ENCODE results near the gene DPF1. TPM values are rescaled to one million over a fixed set of nuclear protein-coding genes. Genes with fewer than 3 reads are reported as not detected.
"Not testable (repeated sequence)": the region's sequence is repeated elsewhere in the genome, so short reads cannot be mapped to it uniquely, and the experiment has no call there.

The DPF1 gene
- total and polyA plus RNA-seq, 2 donors from 2014 or later = not detected

GRCh38 chr19:38263689-38264485, 39.9 kb upstream of the DPF1 start:
- no peak for TF ChIP-seq CTCF (IDR thresholded peaks at IDR 0.05; ENCODE audit: borderline replicate concordance, extremely low read depth, insufficient read depth)
- Histone ChIP-seq H3K27ac (ENCODE audit: low read depth in 2 of 2, low read length in 2 of 2) (peak overlapping the region; percentile 94 to 96), H3K4me3 (ENCODE audit: low read length in 3 of 3) (peak overlapping the region; percentile 39 to 79 (median 53)), H3K4me1 (ENCODE audit: control insufficient read depth in 2 of 3, insufficient read depth in 2 of 3, low read depth in 1 of 3, low read length in 3 of 3) (peaks cover 3 to 38% (median 24%) of the 10 kb centered on the region in 3 donors), H3K9ac (ENCODE audit: low read length in 3 of 3) (peak overlapping the region in 1 of 3 donors; percentile 96), H3K36me3 (ENCODE audit: control insufficient read depth in 2 of 3, insufficient read depth in 3 of 3, low read length in 3 of 3) (no peaks in the 10 kb centered on the region), H3K27me3 (ENCODE audit: control insufficient read depth, insufficient read depth, low read length) (no peaks in the 10 kb centered on the region), H3K9me3 (ENCODE audit: control insufficient read depth in 2 of 3, insufficient read depth in 1 of 3, low read length in 3 of 3) (no peaks in the 10 kb centered on the region)
- FAIRE-seq (no peak), DNase-seq (peak in 3 of 5 donors; percentile 88 to 96 (median 93))
- intact Hi-C loops (cut with DNase I) = no loop called here

GRCh38 chr19:38262585-38263268, 38.7 kb upstream of the DPF1 start:
- no peaks in the 10 kb centered on the region for H3K36me3 ChIP-seq (ENCODE audit: control insufficient read depth in 2 of 3, insufficient read depth in 3 of 3, low read length in 3 of 3)
- peaks cover 3 to 27% (median 13%) of the 10 kb centered on the region in 3 donors for H3K4me1 ChIP-seq (ENCODE audit: control insufficient read depth in 2 of 3, insufficient read depth in 2 of 3, low read depth in 1 of 3, low read length in 3 of 3)
- no peak for FAIRE-seq
- H3K9ac ChIP-seq (ENCODE audit: low read length in 3 of 3) = no peak overlapping the region
- TF ChIP-seq CTCF (IDR thresholded peaks at IDR 0.05; ENCODE audit: borderline replicate concordance, extremely low read depth, insufficient read depth) = no peak
- no peak overlapping the region for H3K27ac ChIP-seq (ENCODE audit: low read depth in 2 of 2, low read length in 2 of 2)
- no peaks in the 10 kb centered on the region for H3K27me3 ChIP-seq (ENCODE audit: control insufficient read depth, insufficient read depth, low read length)
- intact Hi-C loops (cut with DNase I) = no loop called here
- no peak for DNase-seq
- no peaks in the 10 kb centered on the region for H3K9me3 ChIP-seq (ENCODE audit: control insufficient read depth in 2 of 3, insufficient read depth in 1 of 3, low read length in 3 of 3)
- no peak overlapping the region for H3K4me3 ChIP-seq (ENCODE audit: low read length in 3 of 3)

- H3K27ac ChIP-seq (ENCODE audit: low read depth in 2 of 2, low read length in 2 of 2); H3K9ac ChIP-seq (ENCODE audit: low read length in 3 of 3); DNase-seq; FAIRE-seq; intact Hi-C loops (cut with DNase I); H3K27me3 ChIP-seq (ENCODE audit: control insufficient read depth, insufficient read depth, low read length); H3K36me3 ChIP-seq (ENCODE audit: control insufficient read depth in 2 of 3, insufficient read depth in 3 of 3, low read length in 3 of 3); H3K9me3 ChIP-seq (ENCODE audit: control insufficient read depth in 2 of 3, insufficient read depth in 1 of 3, low read length in 3 of 3); H3K4me3 ChIP-seq (ENCODE audit: low read length in 3 of 3): not testable (repeated sequence)
- peaks cover 3 to 21% (median 7%) of the 10 kb centered on the region in 3 donors for H3K4me1 ChIP-seq (ENCODE audit: control insufficient read depth in 2 of 3, insufficient read depth in 2 of 3, low read depth in 1 of 3, low read length in 3 of 3)
These were observed 37.9 kb upstream of the DPF1 start for GRCh38 chr19:38261942-38262341.

GRCh38 chr19:38255383-38256014, 31.5 kb upstream of the DPF1 start:
- no peak for FAIRE-seq

More at GRCh38 chr19:38255383-38256014, 31.5 kb upstream of the DPF1 start:
- H3K27me3 ChIP-seq (ENCODE audit: control insufficient read depth, insufficient read depth, low read length) = no peaks in the 10 kb centered on the region
- H3K27ac ChIP-seq (ENCODE audit: low read depth in 2 of 2, low read length in 2 of 2) = peak overlapping the region; percentile 54 to 63
- H3K4me3 ChIP-seq (ENCODE audit: low read length in 3 of 3) = peak overlapping the region; percentile 30 to 60 (median 51)
- no peaks in the 10 kb centered on the region for H3K9me3 ChIP-seq (ENCODE audit: control insufficient read depth in 2 of 3, insufficient read depth in 1 of 3, low read length in 3 of 3)
- intact Hi-C loops (cut with DNase I) = no loop called here
- H3K36me3 ChIP-seq (ENCODE audit: control insufficient read depth in 2 of 3, insufficient read depth in 3 of 3, low read length in 3 of 3) = no peaks in the 10 kb centered on the region
- peak in 3 of 5 donors; percentile 52 to 73 (median 57) for DNase-seq
- H3K9ac ChIP-seq (ENCODE audit: low read length in 3 of 3) = peak overlapping the region in 2 of 3 donors; percentile 19 to 23
- H3K4me1 ChIP-seq (ENCODE audit: control insufficient read depth in 2 of 3, insufficient read depth in 2 of 3, low read depth in 1 of 3, low read length in 3 of 3) = peaks cover 0 to 9% (median 4%) of the 10 kb centered on the region in 3 donors
- TF ChIP-seq CTCF (IDR thresholded peaks at IDR 0.05; ENCODE audit: borderline replicate concordance, extremely low read depth, insufficient read depth) = no peak
